NCI-H2107 treated with DMSO at 0.1 percent for 48 hours (cell line): ENCODE measurements around the gene BEST3.
"Not testable (repeated sequence)": the region's sequence is repeated elsewhere in the genome, so short reads cannot be mapped to it uniquely, and the experiment has no call there.

Source experiments
- DNase-seq: peaks from one replicate; lab custom pipeline; 2025; ENCODE audit not compliant: unreplicated experiment; lab: John Stamatoyannopoulos, UW

The BEST3 gene

DNA sequence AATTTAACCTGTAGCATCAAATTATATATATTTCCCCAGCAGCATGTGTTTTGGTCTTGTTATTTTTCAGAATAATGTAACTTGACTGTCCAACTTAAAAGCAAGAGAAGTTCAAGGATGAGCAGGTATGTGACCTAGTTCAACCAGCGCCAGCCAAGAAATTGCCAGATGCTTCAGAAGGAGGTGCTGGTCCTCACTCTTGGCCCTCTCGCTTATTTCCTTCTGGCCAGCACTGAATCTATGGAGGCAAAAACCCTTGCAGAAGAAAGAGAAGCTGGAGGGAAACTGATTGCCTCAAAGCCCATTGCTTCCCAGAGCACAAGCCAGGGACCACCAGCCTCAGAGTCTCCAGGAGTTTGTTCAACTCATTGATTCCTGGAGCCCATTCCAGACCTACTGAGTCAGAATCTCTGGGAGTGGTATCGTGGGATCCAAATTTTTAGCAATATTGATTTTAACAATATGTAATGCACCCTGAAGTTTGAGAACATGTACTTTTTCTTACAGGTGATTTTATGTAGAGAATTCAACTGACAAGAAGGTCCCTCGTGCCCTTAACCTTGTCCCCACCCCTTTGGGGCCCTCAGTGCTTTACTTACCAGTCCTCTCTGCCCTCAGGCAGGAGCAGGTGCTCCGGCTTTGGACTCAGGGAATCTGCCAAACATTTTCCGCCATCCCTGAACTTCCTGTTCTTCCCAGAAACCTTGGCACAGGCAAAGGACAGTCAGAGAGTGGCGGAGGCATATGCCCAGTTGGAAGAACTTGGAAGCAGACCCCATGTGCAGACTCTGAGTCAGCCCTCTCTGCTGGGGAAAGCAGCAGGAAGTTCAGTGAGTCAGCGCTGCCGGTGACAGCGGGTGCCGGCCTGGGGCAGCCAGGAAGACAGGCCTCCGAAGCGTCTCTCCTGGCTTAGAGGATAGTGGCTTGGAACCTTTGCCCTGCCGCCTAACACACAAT is 10.4 kb downstream of the BEST3 start:
- DNase-seq = no peak

DNA sequence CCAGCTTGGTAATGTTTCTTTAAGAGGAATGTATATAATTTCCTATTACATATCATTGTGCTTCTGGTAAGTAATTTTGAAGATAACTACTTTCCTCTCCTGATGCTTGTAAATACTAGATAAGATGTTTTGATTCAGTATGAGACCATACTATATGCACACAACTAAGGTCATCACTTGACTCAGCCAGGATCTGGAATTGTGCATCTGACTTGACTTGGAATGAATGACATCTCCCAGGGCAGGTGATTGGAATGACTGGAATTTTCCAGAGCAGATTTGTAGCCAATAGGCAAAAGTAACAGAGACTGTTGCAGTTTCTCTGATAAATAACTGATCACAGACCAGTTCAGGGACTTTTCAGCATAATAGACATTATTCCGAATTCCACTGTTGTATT is 11.1 kb downstream of the BEST3 start:
- DNase-seq = no peak

DNA sequence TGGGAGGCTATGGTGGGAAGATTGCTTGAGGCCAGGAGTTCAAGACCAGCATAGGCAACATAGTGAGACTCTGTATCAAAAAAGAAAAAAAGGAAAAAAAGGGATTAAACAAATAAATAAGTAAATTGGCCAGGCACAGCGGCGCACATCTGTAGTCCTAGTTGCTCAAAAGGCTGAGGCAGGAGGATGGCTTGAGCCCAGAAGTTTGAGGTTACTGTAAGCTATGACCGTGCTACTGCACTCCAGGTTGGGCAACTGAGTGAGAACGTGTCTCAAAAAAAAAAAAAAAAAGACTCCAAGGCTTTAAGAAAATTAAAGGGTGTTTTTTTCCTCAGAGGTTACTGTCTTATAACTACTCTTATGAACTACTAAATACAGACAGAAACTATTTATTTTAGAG is 11.7 kb downstream of the BEST3 start:
- no peak for DNase-seq

DNA sequence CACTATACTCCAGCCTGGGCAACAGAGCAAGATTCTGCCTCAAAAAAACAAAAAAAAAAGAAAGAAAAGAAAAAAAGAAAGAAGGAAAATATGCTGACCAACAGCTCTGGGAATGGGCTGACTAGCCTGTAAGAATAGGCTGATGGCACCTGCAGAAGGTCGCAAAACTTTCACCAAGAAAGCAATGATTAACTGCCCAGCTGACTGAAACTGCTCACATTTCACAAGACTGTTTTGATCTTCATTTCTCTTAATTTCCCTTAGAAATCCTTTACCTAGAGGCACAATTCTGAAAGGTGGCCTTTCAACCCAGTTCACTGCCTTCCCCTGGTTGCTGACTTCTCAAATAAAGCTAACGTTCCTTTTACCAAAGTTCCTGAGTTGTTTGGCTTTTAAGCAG is 12.4 kb downstream of the BEST3 start:
- no peak for DNase-seq

DNA sequence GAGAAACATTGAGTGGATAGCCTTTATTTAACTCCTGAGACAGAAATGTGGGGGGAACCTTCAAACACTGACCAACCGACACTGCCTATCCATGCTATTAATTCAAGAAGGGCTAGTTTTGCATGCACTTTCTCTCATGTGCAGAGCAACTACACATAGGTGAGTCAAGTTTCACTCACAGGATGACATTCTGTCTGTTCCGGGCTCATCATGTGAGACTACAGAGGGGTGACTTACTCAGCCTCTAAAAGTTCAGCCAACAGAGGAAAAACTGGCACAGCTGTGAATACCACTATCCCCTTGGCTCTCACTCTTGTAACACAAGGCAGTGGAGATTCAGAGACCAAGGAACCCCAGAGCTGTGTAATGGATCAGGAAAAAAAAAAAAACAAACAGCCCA is 13.3 kb downstream of the BEST3 start:
- DNase-seq = no peak

DNA sequence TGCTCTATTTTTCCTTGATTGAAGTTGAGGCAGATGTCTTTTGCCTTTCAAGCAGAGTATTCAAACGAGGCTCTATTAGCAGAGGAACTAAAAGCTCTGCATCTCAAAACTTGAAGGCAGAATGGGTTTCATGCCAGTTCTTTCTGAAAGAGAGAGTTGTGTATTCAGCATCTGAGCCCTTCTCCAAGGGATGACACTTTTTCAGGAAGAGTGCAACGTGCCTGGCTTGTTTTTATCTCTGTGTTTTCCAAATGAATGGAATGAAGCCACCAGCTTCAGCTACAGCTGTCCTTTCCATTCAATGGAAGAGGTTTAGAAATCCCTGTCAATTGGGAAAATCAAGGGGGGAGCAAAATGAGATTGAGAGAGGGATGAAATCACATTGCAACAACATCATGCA is 14.6 kb downstream of the BEST3 start:
- no peak for DNase-seq

DNA sequence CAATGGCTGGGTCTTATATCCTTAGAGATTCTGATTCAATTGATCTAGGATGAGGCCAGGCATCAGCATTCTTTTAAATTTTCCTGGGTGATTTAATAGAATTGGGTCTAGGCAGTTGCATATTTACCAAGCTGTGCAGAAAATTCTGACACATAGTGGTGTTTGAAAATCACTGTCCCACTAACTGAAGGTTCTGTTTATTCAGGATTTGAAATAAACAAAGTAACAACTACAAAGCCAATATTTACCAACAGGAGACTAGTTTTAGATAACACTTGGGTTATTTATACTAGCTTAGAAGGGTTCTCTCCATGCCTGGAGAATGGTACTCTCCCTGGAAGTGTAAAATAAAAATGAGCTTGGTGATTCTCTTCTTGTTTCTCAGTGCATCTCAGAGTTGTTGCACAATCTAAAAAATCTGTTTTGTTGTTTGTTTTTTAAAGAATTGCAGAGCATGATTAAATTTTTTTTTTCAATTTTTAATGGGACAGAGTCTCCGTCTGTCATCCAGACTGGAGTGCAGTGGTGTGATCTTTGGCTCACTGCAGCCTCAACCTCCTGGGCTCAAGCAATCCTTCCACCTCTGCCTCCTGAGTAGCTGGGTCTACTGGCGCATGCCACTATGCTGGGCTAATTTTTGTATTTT is 16.9 kb downstream of the BEST3 start:
- no peak for DNase-seq

DNA sequence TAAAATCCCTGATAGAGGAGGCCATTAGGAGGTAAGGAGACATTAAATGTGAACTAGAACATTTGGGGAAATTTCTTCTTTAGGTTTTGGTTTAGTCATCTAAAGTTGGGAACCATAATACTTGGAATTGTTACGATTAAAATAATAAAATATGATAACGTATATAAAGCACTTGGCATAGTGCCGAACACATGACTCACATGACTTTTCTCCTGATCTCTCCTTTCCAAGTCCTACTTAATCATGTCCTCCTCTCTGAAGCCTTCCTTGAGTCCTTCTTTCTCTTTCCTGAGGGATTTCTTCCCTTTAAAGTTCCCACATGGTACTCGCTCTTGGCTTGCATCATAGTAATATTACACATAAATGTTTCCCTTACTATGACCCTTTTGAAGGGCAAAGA is 20.0 kb downstream of the BEST3 start:
- DNase-seq = no peak

DNA sequence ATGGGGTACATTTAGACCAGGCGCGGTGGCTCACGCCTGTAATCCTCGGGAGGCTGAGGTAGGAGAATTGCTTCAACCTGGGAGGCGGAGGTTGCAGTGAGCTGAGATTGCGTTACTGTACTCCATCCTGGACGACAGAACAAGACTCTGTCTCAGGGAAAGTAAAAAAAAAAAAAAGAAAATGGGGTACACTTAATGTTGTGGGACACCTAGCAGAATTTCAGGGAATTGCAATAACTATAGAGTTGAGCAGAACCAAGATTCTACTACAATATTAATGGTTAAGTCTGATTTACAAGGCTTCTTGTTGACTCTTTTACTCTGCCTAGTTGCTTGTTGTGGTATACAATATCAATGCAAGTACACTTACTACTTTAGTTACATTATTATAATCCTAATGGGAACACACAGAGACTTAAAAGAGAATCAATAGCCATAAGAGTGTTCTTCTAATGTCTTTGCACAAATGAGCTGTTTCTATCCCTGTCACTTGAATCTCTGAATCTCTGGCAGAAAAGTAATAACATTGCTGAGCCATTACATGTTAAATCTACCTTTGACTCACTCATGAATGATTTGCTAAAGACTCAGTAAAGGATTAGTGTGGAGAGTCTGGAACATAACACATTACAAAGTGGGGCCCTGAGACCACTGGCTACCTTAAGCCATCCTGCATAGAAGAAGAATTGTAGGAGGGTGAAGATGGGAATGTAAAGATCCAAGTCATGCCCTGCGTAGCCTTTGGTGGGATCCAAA is 22.7 kb downstream of the BEST3 start:
- DNase-seq = no peak

DNA sequence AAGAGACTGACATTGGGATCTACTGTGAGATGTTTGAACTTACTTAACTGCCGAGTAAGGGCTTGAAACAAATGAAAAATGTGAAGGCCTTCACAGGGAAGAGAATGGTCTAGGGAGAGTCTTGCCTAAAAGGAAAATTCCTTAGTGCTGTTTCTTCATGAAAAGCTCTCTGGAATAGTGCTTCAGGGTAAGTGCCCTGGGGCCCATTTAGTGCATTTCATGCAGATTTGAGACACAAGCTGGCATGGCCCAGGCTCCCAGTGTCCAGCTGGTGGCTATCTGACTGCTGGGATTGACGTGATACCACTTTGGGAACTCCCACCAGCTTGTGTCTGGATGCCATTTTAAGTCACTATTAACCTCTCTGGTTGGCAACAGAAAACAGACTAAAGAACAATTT is 26.9 kb downstream of the BEST3 start:
- DNase-seq = no peak

DNA sequence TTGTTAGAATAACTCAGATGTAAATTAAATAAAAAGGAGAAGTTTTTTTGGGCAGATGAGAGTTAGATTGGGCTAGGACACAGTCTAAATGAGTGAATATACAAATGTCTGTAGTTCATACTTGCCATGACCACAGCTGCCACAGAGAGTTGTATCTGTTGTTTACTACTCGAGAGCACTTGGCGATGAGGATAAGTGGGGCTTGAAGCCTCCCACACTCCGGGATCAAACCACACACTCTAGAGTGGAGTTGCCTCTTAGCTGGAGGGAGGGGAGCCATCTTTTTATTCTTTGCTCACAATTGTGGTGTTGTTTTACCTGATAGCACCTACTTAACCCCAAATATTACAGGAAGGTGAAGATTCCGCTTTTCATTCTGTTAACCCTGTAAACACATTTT is 27.5 kb downstream of the BEST3 start:
- peak; percentile 91 for DNase-seq

DNA sequence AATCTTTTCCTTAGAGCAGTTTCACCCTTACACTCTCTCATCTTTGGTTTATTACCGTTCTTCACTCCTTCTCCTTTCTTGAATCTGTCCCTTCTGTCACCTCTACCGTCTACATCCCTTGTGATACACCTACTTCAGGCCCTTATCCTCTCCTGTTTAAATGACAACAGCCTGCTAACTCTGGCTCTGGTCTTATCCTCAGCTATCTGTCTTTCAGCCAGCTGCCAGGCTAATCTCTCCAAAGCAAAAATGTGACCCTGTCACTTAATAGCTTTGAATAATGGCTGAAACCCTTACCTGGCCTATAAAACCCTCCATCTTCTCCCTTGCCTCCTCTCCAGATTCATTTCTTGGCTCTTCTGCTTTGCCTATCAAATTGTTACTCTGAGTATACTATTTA is 32.3 kb downstream of the BEST3 start:
- DNase-seq = no peak

DNA sequence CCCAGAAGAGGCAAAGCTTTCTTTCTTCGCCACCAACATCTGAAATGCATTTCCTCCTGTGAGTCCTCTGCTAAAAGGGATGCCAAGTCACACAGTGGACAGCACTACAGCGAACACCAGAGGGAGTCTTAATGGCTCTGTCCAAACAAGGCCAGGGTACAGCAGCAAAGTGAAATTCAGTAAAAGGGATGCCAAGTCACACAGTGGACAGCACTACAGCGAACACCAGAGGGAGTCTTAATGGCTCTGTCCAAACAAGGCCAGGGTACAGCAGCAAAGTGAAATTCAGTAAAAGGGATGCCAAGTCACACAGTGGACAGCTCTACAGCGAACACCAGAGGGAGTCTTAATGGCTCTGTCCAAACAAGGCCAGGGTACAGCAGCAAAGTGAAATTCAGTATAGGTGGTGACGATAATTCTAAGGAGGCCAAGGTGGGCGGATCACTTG is 34.1 kb downstream of the BEST3 start:
- DNase-seq = not testable (repeated sequence)

DNA sequence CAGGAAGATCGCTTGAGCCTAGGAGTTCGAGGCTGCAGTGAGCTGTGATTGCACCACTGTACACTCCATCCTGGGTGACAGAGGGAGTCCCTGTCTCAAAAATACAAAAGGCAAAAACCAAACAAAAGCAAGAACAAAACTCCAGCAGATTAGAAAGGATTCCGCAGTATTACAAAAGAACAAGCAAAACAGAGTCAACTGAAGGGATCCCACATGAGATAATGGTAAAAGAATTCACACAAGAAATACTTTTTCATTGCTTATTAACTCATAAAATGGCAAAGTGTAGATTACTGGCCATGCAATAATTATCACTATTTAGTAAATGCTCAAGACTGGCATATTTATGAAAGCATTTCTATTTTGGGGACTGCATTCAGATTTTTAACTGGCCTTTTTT is 35.4 kb downstream of the BEST3 start:
- DNase-seq = no peak

DNA sequence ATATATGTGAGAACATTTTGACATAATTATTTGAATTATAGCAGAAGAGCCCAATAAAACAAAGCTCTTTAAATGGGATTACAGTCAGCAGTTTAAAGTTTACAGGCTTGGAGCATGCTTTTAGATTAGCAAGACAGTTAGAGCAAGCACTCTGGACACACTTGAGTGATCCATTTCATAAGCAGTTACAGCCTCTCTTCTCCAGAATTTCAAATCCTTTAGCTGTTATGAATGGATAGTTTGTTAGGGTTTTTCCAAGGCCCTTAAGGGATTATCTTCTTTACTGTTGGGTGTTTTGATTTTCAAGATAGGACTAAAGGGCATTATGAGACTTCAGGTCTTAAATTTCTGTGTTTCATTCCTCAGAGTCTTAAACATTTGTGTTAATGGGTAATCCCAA is 36.3 kb downstream of the BEST3 start:
- DNase-seq = no peak

DNA sequence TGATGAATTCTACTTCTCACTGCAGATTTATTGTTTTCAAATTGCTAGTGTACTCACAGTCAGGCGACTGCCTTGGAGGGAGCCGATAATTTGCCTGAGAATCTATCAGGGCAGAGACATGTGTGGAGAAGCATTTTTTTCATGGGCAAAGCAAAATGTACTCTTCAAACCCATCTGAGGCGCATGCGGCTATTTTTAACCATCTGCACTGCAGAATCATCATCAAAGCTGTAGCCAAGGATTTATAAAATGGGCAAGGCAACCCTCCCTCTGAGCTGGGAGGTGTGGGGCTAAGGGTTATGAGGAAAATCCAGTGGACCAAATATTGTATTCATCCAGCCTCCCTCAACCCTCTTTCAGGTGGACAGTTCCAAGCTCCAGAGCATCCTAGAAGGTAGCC is 37.7 kb downstream of the BEST3 start:
- no peak for DNase-seq

DNA sequence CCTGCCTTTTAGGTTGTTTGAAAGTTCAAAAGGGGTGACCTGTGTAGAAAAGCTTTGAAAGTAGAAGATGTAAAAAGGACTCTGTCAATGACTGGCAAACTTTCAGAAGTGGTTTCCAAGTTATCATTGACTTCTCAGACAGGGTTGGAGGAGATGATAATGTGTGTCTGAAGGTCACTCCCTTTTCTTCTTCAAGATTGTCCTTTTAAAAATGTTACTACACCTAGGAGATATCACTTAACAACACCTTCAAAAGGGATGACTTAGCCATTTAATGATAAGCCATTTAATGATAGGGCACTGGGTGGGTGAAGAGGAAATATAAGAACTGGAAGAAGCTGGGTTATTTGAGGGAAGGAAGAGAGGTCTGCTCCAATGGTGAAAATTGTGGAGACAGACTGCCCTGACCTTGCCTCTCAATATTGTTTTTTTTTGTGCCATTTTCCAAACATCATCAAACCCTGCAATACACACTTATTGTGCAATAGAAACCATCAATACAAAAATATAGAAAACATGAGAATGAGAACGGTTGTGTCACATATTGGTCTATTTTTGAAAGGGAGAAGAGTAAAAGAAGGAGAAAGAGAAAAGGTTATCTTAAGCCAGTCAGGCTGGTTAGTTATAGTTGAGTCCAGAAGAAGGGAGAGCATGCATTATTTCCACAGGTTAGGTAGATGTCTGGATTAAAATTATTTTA is 38.8 kb downstream of the BEST3 start:
- DNase-seq = no peak

DNA sequence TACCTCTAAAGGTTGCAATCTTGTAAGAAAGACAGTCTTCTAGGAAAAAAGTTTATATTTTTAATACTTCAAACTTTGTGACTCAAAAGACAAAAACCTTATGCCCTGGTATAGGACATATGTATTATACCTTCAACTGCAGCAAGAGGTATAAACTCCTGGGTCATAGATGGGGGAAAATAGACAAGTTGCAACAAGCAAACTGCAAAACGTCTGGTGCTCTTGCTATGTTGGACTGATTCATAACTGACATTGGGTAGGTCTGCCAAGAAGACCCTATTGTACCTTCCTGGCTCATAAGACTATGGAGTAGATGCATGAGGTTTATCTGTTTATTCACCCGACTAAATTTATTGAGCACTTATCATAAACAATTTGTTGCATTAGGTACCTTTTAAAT is 40.9 kb downstream of the BEST3 start:
- DNase-seq = no peak

DNA sequence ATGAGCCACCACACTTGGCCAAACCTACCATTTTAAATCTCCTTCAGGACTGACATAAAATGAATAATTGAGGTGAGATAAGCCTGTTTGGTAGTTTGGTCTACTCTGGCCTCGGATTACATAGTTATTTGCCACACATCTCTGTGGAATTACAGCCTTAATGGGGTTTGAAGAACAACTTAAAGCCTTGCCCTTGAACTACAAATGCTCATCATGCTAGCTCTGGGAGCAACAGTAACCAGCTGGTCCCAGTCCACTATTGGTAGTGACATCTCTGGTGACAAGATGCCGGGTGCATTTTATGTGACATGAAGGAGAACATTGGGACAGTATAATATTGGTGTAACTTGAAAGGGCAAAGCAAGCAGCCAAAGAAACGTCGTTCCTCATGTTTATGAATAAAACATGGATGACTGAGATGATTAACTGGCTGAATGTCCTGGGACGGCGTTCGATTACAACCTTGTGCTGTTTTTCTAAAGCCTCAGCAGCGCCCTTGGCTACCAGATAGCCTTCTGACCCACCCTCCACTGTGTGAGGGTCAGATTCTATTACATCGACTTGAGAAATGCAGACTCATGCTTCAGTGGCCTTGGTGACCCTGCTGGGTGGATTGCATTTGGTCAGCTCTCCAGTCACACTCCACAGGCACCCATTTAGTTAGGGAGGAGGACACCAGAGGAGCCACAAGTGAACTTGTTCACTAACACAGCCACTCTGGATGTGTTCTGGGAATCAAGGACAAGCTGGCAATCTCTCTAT is 41.5 kb downstream of the BEST3 start:
- DNase-seq = no peak

DNA sequence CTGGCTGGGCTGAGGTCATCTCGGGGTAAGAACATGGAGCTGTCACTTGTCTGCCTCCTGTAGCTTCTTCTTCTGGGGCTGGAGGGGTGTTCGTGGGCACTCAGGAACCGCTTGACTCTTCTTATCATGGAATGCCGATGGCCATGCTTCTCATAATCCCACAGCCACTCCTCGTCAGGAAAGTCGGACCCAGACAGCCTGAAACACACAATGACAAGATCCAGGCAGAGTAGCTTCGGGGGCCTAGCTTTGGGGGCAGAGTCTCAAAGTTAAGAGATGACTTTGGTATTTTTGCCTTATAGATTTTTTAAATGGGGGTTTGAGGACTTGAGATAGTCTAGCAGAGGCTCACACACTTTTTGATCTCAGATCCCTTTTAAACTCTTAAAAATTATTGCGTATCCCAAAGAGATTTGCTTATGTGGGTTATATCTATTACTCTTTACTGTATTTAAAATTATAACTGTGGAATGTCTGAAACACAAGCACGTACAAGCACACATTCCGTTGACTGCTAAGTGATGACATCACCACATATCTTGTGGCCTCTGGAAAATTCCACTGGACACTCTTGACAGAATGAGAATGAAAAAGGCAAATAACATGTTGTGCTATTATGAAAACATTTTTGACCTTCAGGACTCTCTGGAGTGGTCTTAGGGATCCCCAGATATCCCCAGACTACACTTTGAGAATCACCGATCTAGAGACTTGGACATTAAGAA is 43.3 kb downstream of the BEST3 start:
- DNase-seq = no peak
